ENCODE measurements around the gene TEX36. TPM values are rescaled to one million over a fixed set of nuclear protein-coding genes. Genes with fewer than 3 reads are reported as not detected.

Gene TEX36
- total RNA-seq = not detected

GRCh38 chr10:125683063-125683462 is at the start of gene TEX36:
TSS of gene TEX36 (minus strand) at chr10:125683163. CDS start at chr10:125682989, 174 bp downstream.

GRCh38 chr10:125719173-125720001 is 36.4 kb upstream of the TEX36 start, which contains the start of gene EDRF1:
TSS of gene EDRF1 (plus strand) at chr10:125719709. CDS start at chr10:125719808, 99 bp downstream.

Other genes starting within 250 kb of the TEX36 start
- gene EDRF1, start 36.5 kb upstream of the TEX36 start, total RNA-seq = 40.2 TPM
- gene MMP21, start 92.7 kb upstream of the TEX36 start, total RNA-seq = 0.23 TPM
- gene UROS, start 140.1 kb upstream of the TEX36 start, total RNA-seq = 32.6 TPM
- 34.3 TPM for gene BCCIP, start 140.4 kb upstream of the TEX36 start, total RNA-seq
- gene DHX32, start 198.1 kb upstream of the TEX36 start, total RNA-seq = 20.4 TPM
- 4.9 TPM for gene FANK1, start 213.4 kb upstream of the TEX36 start, total RNA-seq